ENCODE data around the gene DNAJB12. TPM values are rescaled to one million over a fixed set of nuclear protein-coding genes. Genes with fewer than 3 reads are reported as not detected.
A peak's percentile ranks its signal among the peaks of the same experiment; 100 is the strongest.

The DNAJB12 gene
- total and polyA plus RNA-seq, 2 donors from 2014 or later, result 32.0 to 37.7 TPM

GRCh38 chr10:72316748-72317435 lies 37.8 kb downstream of the DNAJB12 start:
- Histone ChIP-seq H3K4me1 (ENCODE audit: control insufficient read depth in 2 of 3, insufficient read depth in 2 of 3, low read depth in 1 of 3, low read length in 3 of 3) (peaks cover 3 to 37% (median 37%) of the 10 kb centered on the region in 3 donors), H3K27ac (ENCODE audit: low read depth in 2 of 2, low read length in 2 of 2) (peak overlapping the region; percentile 1 to 86), H3K27me3 (ENCODE audit: control insufficient read depth, insufficient read depth, low read length) (no peaks in the 10 kb centered on the region), H3K9ac (ENCODE audit: low read length in 3 of 3) (no peak overlapping the region), H3K4me3 (ENCODE audit: low read length in 3 of 3) (no peak overlapping the region), H3K9me3 (ENCODE audit: control insufficient read depth in 2 of 3, insufficient read depth in 1 of 3, low read length in 3 of 3) (no peaks in the 10 kb centered on the region), H3K36me3 (ENCODE audit: control insufficient read depth in 2 of 3, insufficient read depth in 3 of 3, low read length in 3 of 3) (no peaks in the 10 kb centered on the region)
- no peak for TF ChIP-seq CTCF (IDR thresholded peaks at IDR 0.05; ENCODE audit: borderline replicate concordance, extremely low read depth, insufficient read depth)
- FAIRE-seq, result no peak
- intact Hi-C loops (cut with DNase I), result no loop called here
- peak in 1 of 5 donors; percentile 90 for DNase-seq

- intact Hi-C loops (cut with DNase I), result no loop called here
- Histone ChIP-seq H3K27me3 (ENCODE audit: control insufficient read depth, insufficient read depth, low read length) (no peaks in the 10 kb centered on the region), H3K27ac (ENCODE audit: low read depth in 2 of 2, low read length in 2 of 2) (peak overlapping the region; percentile 76 to 86), H3K9me3 (ENCODE audit: control insufficient read depth in 2 of 3, insufficient read depth in 1 of 3, low read length in 3 of 3) (no peaks in the 10 kb centered on the region), H3K4me1 (ENCODE audit: control insufficient read depth in 2 of 3, insufficient read depth in 2 of 3, low read depth in 1 of 3, low read length in 3 of 3) (peaks cover 3 to 37% (median 32%) of the 10 kb centered on the region in 3 donors), H3K9ac (ENCODE audit: low read length in 3 of 3) (peak overlapping the region in 1 of 3 donors; percentile 55), H3K36me3 (ENCODE audit: control insufficient read depth in 2 of 3, insufficient read depth in 3 of 3, low read length in 3 of 3) (no peaks in the 10 kb centered on the region), H3K4me3 (ENCODE audit: low read length in 3 of 3) (no peak overlapping the region)
- no peak for FAIRE-seq
- no peak for TF ChIP-seq CTCF (IDR thresholded peaks at IDR 0.05; ENCODE audit: borderline replicate concordance, extremely low read depth, insufficient read depth)
- no peak for DNase-seq
These were observed 38.4 kb downstream of the DNAJB12 start for GRCh38 chr10:72316386-72316700.

- DNase-seq, result peak in 1 of 5 donors; percentile 72
- Histone ChIP-seq H3K36me3 (ENCODE audit: control insufficient read depth in 2 of 3, insufficient read depth in 3 of 3, low read length in 3 of 3) (no peaks in the 10 kb centered on the region), H3K4me1 (ENCODE audit: control insufficient read depth in 2 of 3, insufficient read depth in 2 of 3, low read depth in 1 of 3, low read length in 3 of 3) (peaks cover 3 to 35% (median 29%) of the 10 kb centered on the region in 3 donors), H3K4me3 (ENCODE audit: low read length in 3 of 3) (no peak overlapping the region), H3K9me3 (ENCODE audit: control insufficient read depth in 2 of 3, insufficient read depth in 1 of 3, low read length in 3 of 3) (no peaks in the 10 kb centered on the region), H3K27ac (ENCODE audit: low read depth in 2 of 2, low read length in 2 of 2) (peak overlapping the region; percentile 76 to 86), H3K9ac (ENCODE audit: low read length in 3 of 3) (peak overlapping the region in 2 of 3 donors; percentile 10 to 55), H3K27me3 (ENCODE audit: control insufficient read depth, insufficient read depth, low read length) (no peaks in the 10 kb centered on the region)
- intact Hi-C loops (cut with DNase I), result no loop called here
- FAIRE-seq, result no peak
- no peak for TF ChIP-seq CTCF (IDR thresholded peaks at IDR 0.05; ENCODE audit: borderline replicate concordance, extremely low read depth, insufficient read depth)
These were observed 38.9 kb downstream of the DNAJB12 start for GRCh38 chr10:72315611-72316385.

All from kidney (tissue), 14 donors.